ENCODE measurements around the gene CCM2.
A peak's percentile ranks its signal among the peaks of the same experiment; 100 is the strongest.

The CCM2 gene
- total RNA-seq = 72.9 to 105 (median 98.9) reads per million in 3 donors

- DNase-seq = no peak
- H3K27me3 ChIP-seq (replicated peaks; ENCODE audit: control insufficient read depth, insufficient read depth, low read length, poor library complexity, severe bottlenecking) = no peaks in the 10 kb centered on the region
- peak within 1 kb of the TSS; percentile 86 for H3K27ac ChIP-seq (ENCODE audit: insufficient read depth, low read length, poor library complexity, severe bottlenecking)
- H3K36me3 ChIP-seq (ENCODE audit: control insufficient read depth, insufficient read depth, low read length) = no peaks in the 10 kb centered on the region
- no peaks in the 10 kb centered on the region for H3K9me3 ChIP-seq (ENCODE audit: control insufficient read depth, low read length)
- H3K4me3 ChIP-seq (ENCODE audit: insufficient read depth, low read depth, low read length, poor library complexity, severe bottlenecking) = peak within 1 kb of the TSS; percentile 78
- peaks cover 21% of the 10 kb centered on the region for H3K4me1 ChIP-seq (ENCODE audit: control insufficient read depth, insufficient read depth, low read length, poor library complexity, severe bottlenecking)
Measured at GRCh38 chr7:45000093-45001032, at the start of gene CCM2. Gene CCM2 (plus strand): TSS chr7:45000201. CDS start chr7:45000334, 133 bp downstream.

GRCh38 chr7:44953156-44953555 is 46.8 kb upstream of the CCM2 start:
- Histone ChIP-seq H3K4me3 (ENCODE audit: insufficient read depth, low read depth, low read length, poor library complexity, severe bottlenecking) (no peak overlapping the region), H3K4me1 (ENCODE audit: control insufficient read depth, insufficient read depth, low read length, poor library complexity, severe bottlenecking) (no peaks in the 10 kb centered on the region), H3K36me3 (ENCODE audit: control insufficient read depth, insufficient read depth, low read length) (no peaks in the 10 kb centered on the region), H3K9me3 (ENCODE audit: control insufficient read depth, low read length) (no peaks in the 10 kb centered on the region), H3K27me3 (replicated peaks; ENCODE audit: control insufficient read depth, insufficient read depth, low read length, poor library complexity, severe bottlenecking) (no peaks in the 10 kb centered on the region), H3K27ac (ENCODE audit: insufficient read depth, low read length, poor library complexity, severe bottlenecking) (no peak overlapping the region)
- no peak for DNase-seq

GRCh38 chr7:44955733-44956132 is 44.3 kb upstream of the CCM2 start:
- Histone ChIP-seq H3K4me1 (ENCODE audit: control insufficient read depth, insufficient read depth, low read length, poor library complexity, severe bottlenecking) (peaks cover 15% of the 10 kb centered on the region), H3K27ac (ENCODE audit: insufficient read depth, low read length, poor library complexity, severe bottlenecking) (no peak overlapping the region), H3K9me3 (ENCODE audit: control insufficient read depth, low read length) (no peaks in the 10 kb centered on the region), H3K27me3 (replicated peaks; ENCODE audit: control insufficient read depth, insufficient read depth, low read length, poor library complexity, severe bottlenecking) (no peaks in the 10 kb centered on the region), H3K4me3 (ENCODE audit: insufficient read depth, low read depth, low read length, poor library complexity, severe bottlenecking) (no peak overlapping the region), H3K36me3 (ENCODE audit: control insufficient read depth, insufficient read depth, low read length) (no peaks in the 10 kb centered on the region)
- DNase-seq = no peak

GRCh38 chr7:44956157-44956766 is 43.7 kb upstream of the CCM2 start:
- Histone ChIP-seq H3K27ac (ENCODE audit: insufficient read depth, low read length, poor library complexity, severe bottlenecking) (no peak overlapping the region), H3K9me3 (ENCODE audit: control insufficient read depth, low read length) (no peaks in the 10 kb centered on the region), H3K4me3 (ENCODE audit: insufficient read depth, low read depth, low read length, poor library complexity, severe bottlenecking) (no peak overlapping the region), H3K27me3 (replicated peaks; ENCODE audit: control insufficient read depth, insufficient read depth, low read length, poor library complexity, severe bottlenecking) (no peaks in the 10 kb centered on the region), H3K4me1 (ENCODE audit: control insufficient read depth, insufficient read depth, low read length, poor library complexity, severe bottlenecking) (peaks cover 15% of the 10 kb centered on the region), H3K36me3 (ENCODE audit: control insufficient read depth, insufficient read depth, low read length) (no peaks in the 10 kb centered on the region)
- DNase-seq = no peak

GRCh38 chr7:44958645-44959344 is 41.2 kb upstream of the CCM2 start:
- peak overlapping the region; percentile 50 for H3K27ac ChIP-seq (ENCODE audit: insufficient read depth, low read length, poor library complexity, severe bottlenecking)
- no peak overlapping the region for H3K4me3 ChIP-seq (ENCODE audit: insufficient read depth, low read depth, low read length, poor library complexity, severe bottlenecking)
- DNase-seq = no peak
- no peaks in the 10 kb centered on the region for H3K27me3 ChIP-seq (replicated peaks; ENCODE audit: control insufficient read depth, insufficient read depth, low read length, poor library complexity, severe bottlenecking)
- H3K9me3 ChIP-seq (ENCODE audit: control insufficient read depth, low read length) = no peaks in the 10 kb centered on the region
- H3K4me1 ChIP-seq (ENCODE audit: control insufficient read depth, insufficient read depth, low read length, poor library complexity, severe bottlenecking) = peaks cover 15% of the 10 kb centered on the region
- H3K36me3 ChIP-seq (ENCODE audit: control insufficient read depth, insufficient read depth, low read length) = peaks cover 10% of the 10 kb centered on the region

GRCh38 chr7:44959433-44959951 is 40.5 kb upstream of the CCM2 start:
- H3K4me1 ChIP-seq (ENCODE audit: control insufficient read depth, insufficient read depth, low read length, poor library complexity, severe bottlenecking) = peaks cover 15% of the 10 kb centered on the region
- no peaks in the 10 kb centered on the region for H3K27me3 ChIP-seq (replicated peaks; ENCODE audit: control insufficient read depth, insufficient read depth, low read length, poor library complexity, severe bottlenecking)
- peaks cover 14% of the 10 kb centered on the region for H3K36me3 ChIP-seq (ENCODE audit: control insufficient read depth, insufficient read depth, low read length)
- H3K4me3 ChIP-seq (ENCODE audit: insufficient read depth, low read depth, low read length, poor library complexity, severe bottlenecking) = no peak overlapping the region
- peak in 2 of 3 donors; percentile 49 to 60 for DNase-seq
- H3K9me3 ChIP-seq (ENCODE audit: control insufficient read depth, low read length) = no peaks in the 10 kb centered on the region
- peak overlapping the region; percentile 75 for H3K27ac ChIP-seq (ENCODE audit: insufficient read depth, low read length, poor library complexity, severe bottlenecking)

- Histone ChIP-seq H3K9me3 (ENCODE audit: control insufficient read depth, low read length) (no peaks in the 10 kb centered on the region), H3K4me3 (ENCODE audit: insufficient read depth, low read depth, low read length, poor library complexity, severe bottlenecking) (no peak overlapping the region), H3K36me3 (ENCODE audit: control insufficient read depth, insufficient read depth, low read length) (peaks cover 17% of the 10 kb centered on the region), H3K27ac (ENCODE audit: insufficient read depth, low read length, poor library complexity, severe bottlenecking) (peak overlapping the region; percentile 75), H3K27me3 (replicated peaks; ENCODE audit: control insufficient read depth, insufficient read depth, low read length, poor library complexity, severe bottlenecking) (no peaks in the 10 kb centered on the region), H3K4me1 (ENCODE audit: control insufficient read depth, insufficient read depth, low read length, poor library complexity, severe bottlenecking) (peaks cover 15% of the 10 kb centered on the region)
- DNase-seq = no peak
Measured at GRCh38 chr7:44960011-44960580, 39.9 kb upstream of the CCM2 start.

GRCh38 chr7:44961844-44962482 is 38.0 kb upstream of the CCM2 start:
- no peak for DNase-seq
- H3K4me1 ChIP-seq (ENCODE audit: control insufficient read depth, insufficient read depth, low read length, poor library complexity, severe bottlenecking) = peaks cover 15% of the 10 kb centered on the region
- no peak overlapping the region for H3K4me3 ChIP-seq (ENCODE audit: insufficient read depth, low read depth, low read length, poor library complexity, severe bottlenecking)
- no peaks in the 10 kb centered on the region for H3K9me3 ChIP-seq (ENCODE audit: control insufficient read depth, low read length)
- H3K27me3 ChIP-seq (replicated peaks; ENCODE audit: control insufficient read depth, insufficient read depth, low read length, poor library complexity, severe bottlenecking) = no peaks in the 10 kb centered on the region
- H3K27ac ChIP-seq (ENCODE audit: insufficient read depth, low read length, poor library complexity, severe bottlenecking) = no peak overlapping the region
- H3K36me3 ChIP-seq (ENCODE audit: control insufficient read depth, insufficient read depth, low read length) = peaks cover 35% of the 10 kb centered on the region

- Histone ChIP-seq H3K36me3 (ENCODE audit: control insufficient read depth, insufficient read depth, low read length) (peaks cover 42% of the 10 kb centered on the region), H3K27me3 (replicated peaks; ENCODE audit: control insufficient read depth, insufficient read depth, low read length, poor library complexity, severe bottlenecking) (no peaks in the 10 kb centered on the region), H3K27ac (ENCODE audit: insufficient read depth, low read length, poor library complexity, severe bottlenecking) (no peak overlapping the region), H3K4me3 (ENCODE audit: insufficient read depth, low read depth, low read length, poor library complexity, severe bottlenecking) (no peak overlapping the region), H3K9me3 (ENCODE audit: control insufficient read depth, low read length) (no peaks in the 10 kb centered on the region), H3K4me1 (ENCODE audit: control insufficient read depth, insufficient read depth, low read length, poor library complexity, severe bottlenecking) (peaks cover 15% of the 10 kb centered on the region)
- no peak for DNase-seq
Measured at GRCh38 chr7:44962483-44963251, 37.3 kb upstream of the CCM2 start.
